CD4-positive, CD25-positive, alpha-beta regulatory T cell (primary cell): ENCODE data around the gene RNF4. TPM values are rescaled to one million over a fixed set of nuclear protein-coding genes. Genes with fewer than 3 reads are reported as not detected.

Experiments
- ATAC-seq, 2 donors: fragments of 150-1000 bp; cut with Tn5 transposase; one replicate each; pipeline ENCODE4 v1.10.0; 2021; ENCODE audit warnings: low read depth in 2 of 2, moderate number of reproducible peaks in 2 of 2, moderate library complexity in 1 of 2
- DNase-seq, 3 donors: peaks; one replicate each; pipeline versions ENCODE4 v3.0.0 to v3.0.0-alpha.2; 2012 to 2022; ENCODE audit warnings: mixed read lengths in 1 of 3
- H3K27ac ChIP-seq: one replicate; pipeline ENCODE4 v1.7.0; 2013; ENCODE audit warnings: mild to moderate bottlenecking, low read length; ENCODE audit not compliant: insufficient read depth, poor library complexity, severe bottlenecking
- H3K27me3 ChIP-seq: one replicate; pipeline ENCODE4 v1.7.0; 2013; ENCODE audit warnings: low read length; ENCODE audit not compliant: control insufficient read depth, insufficient read depth
- H3K36me3 ChIP-seq: one replicate; pipeline ENCODE4 v1.7.0; 2013; ENCODE audit warnings: mild to moderate bottlenecking, low read length, moderate library complexity; ENCODE audit not compliant: control insufficient read depth, insufficient read depth
- H3K4me1 ChIP-seq: 2 replicates; pipeline ENCODE4 v1.7.0; 2013; ENCODE audit warnings: mild to moderate bottlenecking, low read length; ENCODE audit not compliant: insufficient read depth, control insufficient read depth, poor library complexity, severe bottlenecking
- H3K4me3 ChIP-seq: one replicate; pipeline ENCODE4 v1.7.0; 2013; ENCODE audit warnings: low read depth, mild to moderate bottlenecking, low read length, moderate library complexity
- H3K9me3 ChIP-seq, 2 experiments: 1 replicate in 1 of 2; 2 replicates in 1 of 2; pipeline ENCODE4 v1.7.0; 2013; ENCODE audit warnings: low read length in 2 of 2, mild to moderate bottlenecking in 1 of 2, moderate library complexity in 1 of 2; ENCODE audit not compliant: control insufficient read depth in 2 of 2
- H3K27ac Mint-ChIP-seq, 3 donors: one replicate each; pipeline ENCODE4 v1.8.0; 2020 to 2022; ENCODE audit warnings: mild to moderate bottlenecking in 3 of 3, mixed read lengths in 3 of 3, moderate library complexity in 2 of 3
- H3K27me3 Mint-ChIP-seq: one replicate; pipeline ENCODE4 v1.8.0; 2022; ENCODE audit warnings: mild to moderate bottlenecking, mixed read lengths
- H3K36me3 Mint-ChIP-seq: one replicate; pipeline ENCODE4 v1.8.0; 2020; ENCODE audit warnings: mixed read lengths
- H3K4me1 Mint-ChIP-seq, 4 donors: one replicate each; pipeline ENCODE4 v1.8.0; 2020 to 2022; ENCODE audit warnings: mixed read lengths in 4 of 4, mild to moderate bottlenecking in 1 of 4
- H3K4me3 Mint-ChIP-seq, 4 donors: one replicate each; pipeline ENCODE4 v1.8.0; 2020 to 2022; ENCODE audit warnings: mild to moderate bottlenecking in 4 of 4, mixed read lengths in 4 of 4, moderate library complexity in 3 of 4
- H3K9me3 Mint-ChIP-seq, 7 donors: one replicate each; pipeline ENCODE4 v1.8.0; 2020 to 2022; ENCODE audit warnings: mixed read lengths in 7 of 7, mild to moderate bottlenecking in 3 of 7, moderate library complexity in 2 of 7
- polyA plus RNA-seq, 4 donors: library from polyadenylated mRNA; unstranded; fragments of 300-500 nt; fragmentation: Illumina TruSeq; gene quantifications; one replicate each; pipeline ENCODE4 v1.2.3, GENCODE V29; 2021
- total RNA-seq: library from RNA; stranded (reverse); gene quantifications from one replicate; pipeline ENCODE4 v1.2.3, GENCODE V29; 2022

RNF4 gene
- total and polyA plus RNA-seq, 5 donors from 2014 or later: 72.0 to 111 (median 89.8) TPM

DNA sequence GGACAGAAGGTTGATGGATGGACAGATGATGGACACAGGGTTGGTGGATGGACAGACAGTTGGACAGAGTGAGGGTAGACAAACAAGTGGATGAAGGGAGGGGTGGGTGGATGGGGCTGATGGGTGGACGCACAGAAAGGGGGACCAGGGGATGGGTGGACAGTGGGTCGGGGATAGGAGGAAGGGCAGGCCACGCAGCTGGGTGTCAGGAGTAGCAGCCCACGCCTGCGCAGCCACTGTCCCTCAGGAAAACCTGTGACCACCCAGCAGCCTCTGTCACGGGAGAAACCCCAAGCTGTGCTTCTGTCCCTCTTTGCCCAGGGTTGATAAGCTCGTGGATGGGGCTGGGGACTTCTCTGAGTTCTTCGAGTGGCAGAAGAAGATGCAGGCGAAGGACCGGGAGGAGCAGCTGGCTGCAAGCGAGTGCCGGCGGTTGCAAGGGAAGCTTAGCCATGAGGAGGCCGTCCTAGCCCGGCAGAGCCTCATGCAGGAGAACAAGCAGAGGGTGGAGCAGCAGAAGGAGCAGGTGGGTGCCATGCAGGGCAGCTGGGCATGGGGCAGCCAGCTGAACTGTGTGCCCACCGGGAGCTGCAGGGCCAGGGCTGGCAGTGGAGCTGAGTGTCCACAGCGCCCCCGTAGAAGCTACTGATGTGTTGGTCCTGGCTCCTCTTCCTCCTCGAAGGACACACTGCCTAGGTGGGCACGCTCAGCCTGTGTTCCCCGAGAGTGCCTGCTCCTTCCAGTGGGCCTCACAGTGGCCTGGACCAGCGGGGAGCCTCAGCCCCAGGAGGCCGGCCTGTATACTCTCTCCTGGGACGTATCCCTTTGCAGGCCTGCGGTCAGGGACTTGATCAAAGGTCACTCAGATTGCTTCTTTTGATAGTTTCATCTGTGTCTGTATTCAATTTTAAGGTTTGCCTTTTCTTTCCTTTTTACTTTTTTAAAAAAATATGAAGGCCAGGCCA, 16.8 kb upstream of the RNF4 start:
- Histone ChIP-seq H3K9me3 (no peaks in the 10 kb centered on the region), H3K36me3 (no peaks in the 10 kb centered on the region), H3K4me1 (no peaks in the 10 kb centered on the region), H3K27me3 (no peaks in the 10 kb centered on the region), H3K27ac (no peak overlapping the region), H3K4me3 (no peak overlapping the region)
- DNase-seq (no peak), ATAC-seq (no peak)
- Mint-ChIP-seq H3K4me3 (no peak overlapping the region), H3K27me3 (no peaks in the 10 kb centered on the region), H3K4me1 (no peaks in the 10 kb centered on the region), H3K36me3 (no peaks in the 10 kb centered on the region), H3K9me3 (peaks cover 0 to 2% (median 0%) of the 10 kb centered on the region in 7 donors), H3K27ac (peak overlapping the region in 1 of 3 donors; percentile 78)

GRCh38 chr4:2457481-2458295, 11.2 kb upstream of the RNF4 start:
- H3K4me3 ChIP-seq: no peak overlapping the region
- Mint-ChIP-seq H3K9me3 (no peaks in the 10 kb centered on the region), H3K27me3 (peaks cover 11% of the 10 kb centered on the region), H3K4me1 (peaks cover 0 to 5% (median 1%) of the 10 kb centered on the region in 4 donors), H3K4me3 (no peak overlapping the region), H3K27ac (peak overlapping the region in 1 of 3 donors; percentile 42), H3K36me3 (no peaks in the 10 kb centered on the region)
- H3K27me3 ChIP-seq: no peaks in the 10 kb centered on the region
- ATAC-seq (no peak), DNase-seq (peak in 1 of 3 donors; percentile 43)
- H3K27ac ChIP-seq: no peak overlapping the region
- no peaks in the 10 kb centered on the region for H3K36me3 ChIP-seq
- H3K4me1 ChIP-seq: peaks cover 8% of the 10 kb centered on the region
- no peaks in the 10 kb centered on the region for H3K9me3 ChIP-seq

- no peak overlapping the region for H3K27ac Mint-ChIP-seq
- Histone ChIP-seq H3K27ac (no peak overlapping the region), H3K27me3 (no peaks in the 10 kb centered on the region), H3K4me1 (peaks cover 13% of the 10 kb centered on the region), H3K4me3 (no peak overlapping the region), H3K9me3 (no peaks in the 10 kb centered on the region), H3K36me3 (no peaks in the 10 kb centered on the region)
- DNase-seq (no peak), ATAC-seq (no peak)
- H3K4me1 Mint-ChIP-seq: peaks cover 0 to 10% (median 7%) of the 10 kb centered on the region in 4 donors
- H3K36me3 Mint-ChIP-seq: no peaks in the 10 kb centered on the region
- no peak overlapping the region for H3K4me3 Mint-ChIP-seq
- peaks cover 11% of the 10 kb centered on the region for H3K27me3 Mint-ChIP-seq
- no peaks in the 10 kb centered on the region for H3K9me3 Mint-ChIP-seq
Observed at GRCh38 chr4:2458546-2459491, 10.1 kb upstream of the RNF4 start.

DNA sequence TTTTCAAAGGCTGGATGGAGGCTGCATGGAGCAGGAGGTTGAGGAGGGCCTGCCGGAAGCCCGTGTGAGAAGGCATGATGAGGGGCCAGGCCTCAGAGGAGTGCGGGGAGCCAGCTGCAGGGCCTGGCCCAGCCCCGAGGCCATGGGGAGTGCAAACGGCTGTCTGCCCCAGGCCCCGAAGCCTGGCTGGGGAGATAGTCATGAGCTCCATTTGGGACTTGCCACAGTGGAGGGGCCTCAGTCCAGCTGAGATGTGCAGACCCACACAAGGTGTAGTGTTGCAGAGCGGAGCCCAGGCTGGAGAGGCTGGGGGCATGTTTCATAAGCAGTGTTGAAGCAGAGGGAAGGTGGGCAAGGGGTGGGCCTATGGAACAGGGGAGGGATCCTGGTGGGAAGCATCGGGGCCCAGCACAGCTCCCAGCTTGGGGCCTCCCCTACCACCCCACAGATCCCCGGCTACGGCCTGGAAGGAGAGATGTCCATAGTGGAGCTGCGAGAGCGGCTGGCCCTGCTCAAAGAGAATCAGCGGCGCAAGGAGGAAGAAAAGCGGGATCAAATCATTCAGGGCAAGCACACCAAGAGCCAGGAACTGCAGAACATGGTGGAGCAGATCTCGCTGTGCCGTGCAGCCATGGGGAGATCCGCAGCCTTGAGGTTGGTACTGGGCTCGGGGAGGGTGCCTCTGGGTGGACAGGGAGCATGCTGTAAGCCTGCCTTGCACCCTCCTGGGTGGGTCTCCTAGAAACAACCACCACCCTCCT, 9.1 kb upstream of the RNF4 start:
- peak overlapping the region in 1 of 4 donors; percentile 19 for H3K4me3 Mint-ChIP-seq
- H3K27ac Mint-ChIP-seq: no peak overlapping the region

GRCh38 chr4:2461246-2461960, 7.5 kb upstream of the RNF4 start:
- ATAC-seq: no peak
- Histone ChIP-seq H3K27me3 (no peaks in the 10 kb centered on the region), H3K4me3 (no peak overlapping the region), H3K9me3 (no peaks in the 10 kb centered on the region), H3K27ac (no peak overlapping the region), H3K36me3 (no peaks in the 10 kb centered on the region), H3K4me1 (peaks cover 13% of the 10 kb centered on the region)
- H3K27ac Mint-ChIP-seq: no peak overlapping the region
- H3K9me3 Mint-ChIP-seq: no peaks in the 10 kb centered on the region
- peak overlapping the region; percentile 70 to 84 (median 78) for H3K4me3 Mint-ChIP-seq
- peaks cover 11% of the 10 kb centered on the region for H3K27me3 Mint-ChIP-seq
- peaks cover 0 to 10% (median 8%) of the 10 kb centered on the region in 4 donors for H3K4me1 Mint-ChIP-seq
- no peak for DNase-seq
- H3K36me3 Mint-ChIP-seq: no peaks in the 10 kb centered on the region

More for the DNA sequence above, 9.1 kb upstream of the RNF4 start:
- no peak for DNase-seq
- Histone ChIP-seq H3K4me3 (no peak overlapping the region), H3K9me3 (no peaks in the 10 kb centered on the region), H3K27ac (no peak overlapping the region), H3K27me3 (no peaks in the 10 kb centered on the region), H3K4me1 (peaks cover 13% of the 10 kb centered on the region), H3K36me3 (no peaks in the 10 kb centered on the region)
- H3K36me3 Mint-ChIP-seq: no peaks in the 10 kb centered on the region
- peaks cover 11% of the 10 kb centered on the region for H3K27me3 Mint-ChIP-seq
- no peak for ATAC-seq
- H3K4me1 Mint-ChIP-seq: peaks cover 0 to 10% (median 8%) of the 10 kb centered on the region in 4 donors
- no peaks in the 10 kb centered on the region for H3K9me3 Mint-ChIP-seq

DNA sequence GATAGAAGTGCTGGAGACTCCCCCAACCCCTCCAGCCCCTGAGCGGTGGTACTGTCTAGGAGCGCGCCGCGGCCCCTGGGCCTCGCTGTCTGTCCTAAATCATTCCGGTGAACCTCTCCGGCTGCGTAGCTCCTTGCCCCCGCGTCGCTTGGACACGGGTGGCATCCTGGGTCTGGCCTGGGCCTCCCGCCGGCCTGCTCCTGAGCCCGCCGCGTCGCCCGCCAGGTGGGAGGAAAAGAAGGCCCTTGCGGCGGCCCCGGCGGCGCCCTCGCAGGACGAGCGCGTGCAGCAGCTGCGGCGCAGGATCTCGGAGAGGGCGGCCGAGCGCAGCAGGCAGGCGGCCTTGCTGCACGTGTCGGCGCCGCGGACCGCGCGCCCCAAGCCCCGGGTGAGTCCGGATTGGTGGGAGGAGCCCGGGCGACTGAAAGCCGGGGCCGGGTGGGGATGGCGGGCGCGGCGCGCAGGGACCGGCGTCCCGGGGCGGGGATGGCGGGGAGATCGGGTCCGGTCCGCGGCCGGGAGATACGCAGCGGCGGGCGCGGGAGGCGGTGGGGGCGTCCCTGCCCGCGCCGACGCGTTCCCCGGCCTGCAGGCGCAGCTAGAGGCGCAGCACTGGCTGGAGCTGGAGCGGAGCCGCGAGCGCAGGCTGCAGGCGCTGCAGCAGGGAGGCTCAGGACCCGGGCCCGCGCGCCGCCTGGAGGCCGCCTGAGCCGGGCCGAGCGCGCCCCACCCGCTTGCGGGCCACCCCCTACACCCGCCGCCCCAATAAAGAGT, 6.5 kb upstream of the RNF4 start:
- H3K27ac ChIP-seq: no peak overlapping the region
- H3K4me1 ChIP-seq: peaks cover 13% of the 10 kb centered on the region
- H3K9me3 ChIP-seq: no peaks in the 10 kb centered on the region
- H3K36me3 ChIP-seq: no peaks in the 10 kb centered on the region
- Mint-ChIP-seq H3K4me1 (peaks cover 0 to 13% (median 8%) of the 10 kb centered on the region in 4 donors), H3K4me3 (peak overlapping the region; percentile 27 to 84 (median 74)), H3K27me3 (peaks cover 11% of the 10 kb centered on the region), H3K36me3 (no peaks in the 10 kb centered on the region), H3K27ac (no peak overlapping the region), H3K9me3 (no peaks in the 10 kb centered on the region)
- H3K4me3 ChIP-seq: no peak overlapping the region
- ATAC-seq (peak; percentile 96 to 99), DNase-seq (peak; percentile 54 to 79 (median 70))
- H3K27me3 ChIP-seq: no peaks in the 10 kb centered on the region
